HS-5 (cell line): Measurements from ENCODE around the gene RPL13.

Source experiments
- DNase-seq: peaks from one replicate; pipeline ENCODE4 v3.0.0-alpha.2; 2012; ENCODE audit warnings: low read depth

Gene RPL13

DNA sequence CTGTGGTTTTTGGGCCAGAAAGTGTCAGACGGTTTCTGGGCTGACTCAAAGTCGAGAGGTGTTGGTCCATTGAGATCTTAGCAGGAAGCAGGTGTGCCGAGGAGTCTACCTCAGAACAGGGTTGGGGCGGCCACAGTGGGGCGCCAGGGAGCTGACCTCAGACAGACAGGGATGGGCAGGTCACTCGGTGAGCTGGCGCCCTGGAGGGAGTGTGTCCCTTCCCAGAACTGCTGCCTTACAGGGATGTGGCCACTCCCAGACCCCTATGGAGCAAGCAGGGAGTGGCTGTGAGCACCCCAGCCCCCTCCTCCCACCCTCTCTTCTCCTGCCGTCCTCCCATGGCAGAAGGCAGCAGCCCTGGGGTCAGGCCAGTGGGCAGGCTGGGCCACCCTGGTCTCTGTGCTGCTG, 39.0 kb downstream of the RPL13 start:
- no peak for DNase-seq

DNA sequence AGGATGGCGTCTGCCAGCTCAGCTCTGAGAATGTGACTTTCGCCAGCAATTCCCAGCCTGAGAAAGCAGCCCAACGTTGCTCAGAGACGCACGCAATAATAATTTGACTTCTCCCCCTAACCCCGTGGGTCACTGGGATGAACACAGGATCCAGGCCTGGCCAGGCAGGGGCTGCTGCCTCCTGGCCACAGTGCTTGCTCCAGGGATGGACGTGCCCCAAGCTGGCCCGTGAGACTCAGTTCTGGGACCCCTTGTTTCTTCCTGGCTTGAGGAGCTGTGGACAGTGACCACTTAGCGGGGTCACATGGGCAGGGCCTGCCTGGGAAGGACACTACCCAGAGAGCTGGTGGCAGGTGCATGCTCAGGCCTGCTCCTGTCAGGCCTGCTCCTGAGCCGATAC, 39.4 kb downstream of the RPL13 start:
- no peak for DNase-seq

DNA sequence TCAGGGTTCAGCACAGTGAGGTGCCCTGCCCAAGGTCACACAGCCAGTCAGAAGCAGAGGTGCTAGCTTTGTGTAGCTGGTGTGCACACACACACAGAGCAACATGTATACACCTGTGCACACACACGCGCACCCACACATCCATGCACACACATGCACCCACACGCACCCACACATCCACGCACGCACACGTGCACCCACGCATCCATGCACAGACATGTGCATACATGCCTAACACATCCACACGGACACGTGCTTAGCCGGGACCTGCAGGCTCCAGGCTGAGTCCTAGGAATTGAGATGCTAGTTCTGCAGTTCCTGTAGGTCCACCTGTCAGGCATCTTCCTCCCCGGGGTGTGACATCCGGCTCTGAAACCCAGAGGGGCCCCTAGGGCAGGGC, 39.9 kb downstream of the RPL13 start:
- DNase-seq, result no peak

DNA sequence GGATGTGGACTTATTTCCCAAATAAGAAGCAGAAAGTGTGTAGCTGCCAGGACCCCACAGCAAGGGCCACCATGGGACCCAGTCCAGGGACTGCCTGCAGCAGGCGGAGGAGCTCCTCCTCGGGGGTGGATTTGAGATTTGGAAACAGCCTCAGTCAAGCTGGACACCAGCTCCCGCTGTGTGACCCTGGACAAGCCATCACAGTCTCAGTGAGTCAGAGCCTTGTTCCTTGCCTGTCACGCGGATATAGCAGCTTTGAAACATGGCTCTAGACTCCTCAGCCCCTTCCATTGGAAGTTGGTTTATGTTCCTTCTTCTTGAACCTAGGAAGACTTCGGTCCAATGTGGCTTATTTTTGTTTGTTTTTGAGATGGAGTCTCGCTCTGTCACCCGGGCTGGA, 40.5 kb downstream of the RPL13 start:
- DNase-seq, result no peak

DNA sequence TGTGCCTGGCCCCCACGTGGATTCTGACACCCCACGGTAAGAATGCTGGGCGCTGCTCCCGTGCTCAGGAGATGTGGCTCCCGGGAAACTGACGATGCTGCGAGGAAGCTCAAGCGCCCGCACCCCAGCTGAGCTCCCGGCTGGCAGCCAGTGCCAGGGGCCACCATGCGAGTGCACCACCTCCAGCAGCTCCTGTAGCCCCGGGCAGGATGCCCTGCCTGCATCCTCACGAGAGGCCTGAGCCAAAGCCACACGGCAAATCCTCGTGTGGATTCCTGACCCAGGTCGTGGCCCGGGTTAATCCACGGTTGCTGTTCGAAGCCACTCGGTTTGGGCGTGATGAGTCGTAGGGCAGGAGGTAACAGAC, 41.4 kb downstream of the RPL13 start:
- DNase-seq, result no peak

DNA sequence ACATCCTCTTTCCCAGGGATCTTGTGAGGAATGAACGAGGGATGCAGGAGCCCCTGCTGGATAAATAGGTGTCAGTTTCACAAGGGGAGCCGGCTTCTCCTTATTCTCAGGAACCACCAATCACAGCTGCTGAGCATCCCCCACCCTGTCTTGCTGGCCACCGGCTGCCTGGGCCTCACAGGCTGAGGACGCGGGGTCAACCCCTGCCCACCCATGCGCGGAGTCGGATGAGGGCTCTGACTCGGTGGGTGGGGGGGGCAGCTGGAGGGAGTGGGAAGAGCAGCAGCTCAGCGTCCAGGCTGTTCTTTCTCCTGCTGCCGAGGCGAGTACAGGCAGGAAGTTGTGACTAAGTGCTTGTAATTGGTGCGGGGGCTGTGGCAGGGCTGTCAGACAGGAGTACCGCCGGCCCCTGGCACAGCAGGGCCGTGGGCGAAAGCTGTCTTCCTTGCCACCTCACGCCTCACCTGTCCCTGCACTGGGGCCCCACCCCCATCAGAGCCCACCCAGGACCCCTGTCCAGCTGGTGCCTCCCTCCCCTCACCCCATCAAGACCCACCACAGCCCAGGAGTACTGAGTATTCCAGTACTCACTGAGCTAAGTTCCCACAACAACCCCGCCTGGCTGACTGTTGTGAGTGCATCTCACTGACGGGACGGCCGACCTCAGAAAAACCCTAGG, 41.9 kb downstream of the RPL13 start:
- DNase-seq, result peak; percentile 26

DNA sequence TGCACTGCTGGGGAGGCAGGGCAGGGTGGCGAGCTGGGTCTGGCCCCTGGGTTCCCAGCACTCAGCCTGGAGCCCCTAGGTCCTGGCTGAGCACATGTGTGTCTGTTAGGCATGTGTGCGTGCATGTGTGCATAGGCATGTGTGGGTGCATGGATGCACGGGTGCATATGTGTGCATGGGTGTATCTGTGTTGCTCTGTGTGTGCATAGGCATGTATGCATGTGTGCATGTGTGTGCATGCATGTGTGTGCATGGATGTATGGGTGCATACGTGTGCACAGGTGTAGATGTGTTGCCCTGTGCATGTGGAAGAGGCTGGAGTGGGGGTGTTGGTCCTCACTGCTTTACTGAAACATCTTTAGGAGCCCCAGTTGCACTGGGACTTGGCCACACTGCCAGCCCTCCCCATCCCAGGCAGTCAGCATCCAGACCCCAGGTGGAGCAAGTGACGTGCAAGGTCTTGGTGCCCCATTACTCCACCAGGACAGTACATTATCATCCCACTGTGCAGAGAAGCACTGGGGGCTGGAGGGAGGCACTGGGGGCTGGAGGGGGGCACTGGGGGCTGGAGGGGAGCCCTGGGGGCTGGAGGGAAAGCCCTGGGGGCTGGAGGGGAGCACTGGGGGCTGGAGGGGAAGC, 42.6 kb downstream of the RPL13 start:
- DNase-seq, result no peak

DNA sequence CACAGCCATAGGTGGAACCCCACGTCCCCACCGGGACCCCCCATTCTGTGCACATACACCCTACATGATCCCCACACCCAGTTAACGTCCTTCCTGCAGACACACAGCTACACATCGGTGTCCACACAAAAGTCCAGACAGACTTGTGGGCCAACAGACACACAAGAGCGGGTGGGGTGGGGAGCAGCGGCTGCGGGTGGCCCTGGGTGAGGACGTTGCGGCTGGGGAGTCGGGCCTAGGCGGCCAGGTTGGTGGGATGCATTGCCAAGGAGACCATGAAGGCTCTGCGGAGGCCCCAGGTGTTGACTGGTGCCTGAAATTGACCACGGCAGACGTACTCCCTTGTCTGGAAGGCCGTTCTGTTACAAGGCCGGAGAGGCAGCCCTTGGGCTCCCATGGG, 44.3 kb downstream of the RPL13 start:
- no peak for DNase-seq

DNA sequence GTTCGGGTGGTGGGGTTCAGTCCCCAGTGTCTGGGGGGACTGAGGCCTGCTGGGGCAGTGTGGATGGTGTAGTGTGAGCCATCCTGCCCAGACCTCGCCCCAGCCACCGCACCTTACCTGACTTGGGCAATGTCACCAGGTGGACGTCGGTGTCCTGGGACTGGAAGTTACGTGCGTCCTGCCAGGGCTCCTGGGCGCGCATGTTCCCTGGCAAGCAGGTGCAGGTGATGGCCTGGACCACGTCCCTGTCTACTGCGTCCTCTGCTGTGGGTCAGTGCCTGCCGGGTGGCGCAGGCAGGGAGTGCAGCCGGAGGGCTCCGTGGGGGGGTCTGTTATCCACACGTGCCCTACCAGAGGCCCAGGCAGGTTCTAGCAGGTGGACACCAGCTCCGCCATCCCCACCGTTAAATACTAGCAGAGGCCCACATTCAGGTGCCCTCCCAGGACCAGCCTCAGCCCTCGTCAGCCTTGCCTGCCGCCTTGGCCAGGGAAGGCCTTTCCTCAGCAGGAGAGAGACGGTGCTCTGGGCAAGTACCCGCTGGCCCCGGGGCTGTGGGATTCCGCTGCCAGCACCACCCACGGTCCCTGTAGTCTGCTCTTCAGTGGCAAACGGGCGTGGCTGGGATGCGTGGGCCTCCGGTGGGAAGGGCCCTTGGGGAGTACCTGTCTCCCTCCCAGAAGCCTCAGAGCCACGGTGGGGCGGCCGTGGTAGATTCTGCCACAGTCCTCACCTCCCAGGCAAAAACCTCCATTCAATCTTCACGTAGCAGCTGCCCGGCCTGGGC, 44.9 kb downstream of the RPL13 start:
- DNase-seq, result no peak

DNA sequence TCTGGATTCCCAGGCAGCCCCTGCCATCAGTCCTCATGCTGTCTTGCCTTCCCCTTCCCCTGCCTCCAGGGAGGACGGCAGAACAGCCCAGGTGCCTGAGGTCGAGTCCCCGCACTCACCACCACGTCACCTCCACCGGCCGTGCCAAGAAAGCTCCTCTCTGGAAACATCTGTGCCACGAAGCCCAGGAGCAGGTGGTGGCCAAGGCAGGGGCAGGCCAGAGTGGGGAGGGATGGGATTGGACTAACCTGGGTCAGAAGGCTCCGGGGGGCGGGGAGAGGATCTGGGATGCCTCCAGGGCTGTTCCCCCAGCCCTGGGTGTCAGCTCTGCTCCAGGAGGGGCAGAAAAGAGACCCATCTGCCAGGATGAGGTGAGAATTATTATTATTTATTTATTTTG, 45.5 kb downstream of the RPL13 start:
- no peak for DNase-seq

DNA sequence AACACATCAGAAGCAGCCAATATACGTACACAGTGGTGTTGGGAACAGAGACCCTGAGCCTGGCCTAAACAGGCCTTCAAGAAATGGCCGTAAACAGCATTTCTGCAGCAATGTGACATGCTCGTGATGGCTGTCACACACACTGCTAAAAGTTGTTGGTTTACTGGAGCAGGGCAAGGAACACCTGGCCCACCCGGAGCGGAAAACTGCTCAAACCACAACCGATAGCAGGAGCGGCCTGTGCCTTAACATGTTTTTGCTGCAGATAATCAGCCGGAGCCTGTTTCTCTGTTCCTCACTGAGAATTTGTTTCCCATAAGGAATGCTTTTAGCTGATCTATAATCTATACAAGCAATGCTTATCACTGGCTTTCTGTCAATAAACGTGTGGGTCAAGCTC, 47.0 kb downstream of the RPL13 start:
- DNase-seq, result no peak

DNA sequence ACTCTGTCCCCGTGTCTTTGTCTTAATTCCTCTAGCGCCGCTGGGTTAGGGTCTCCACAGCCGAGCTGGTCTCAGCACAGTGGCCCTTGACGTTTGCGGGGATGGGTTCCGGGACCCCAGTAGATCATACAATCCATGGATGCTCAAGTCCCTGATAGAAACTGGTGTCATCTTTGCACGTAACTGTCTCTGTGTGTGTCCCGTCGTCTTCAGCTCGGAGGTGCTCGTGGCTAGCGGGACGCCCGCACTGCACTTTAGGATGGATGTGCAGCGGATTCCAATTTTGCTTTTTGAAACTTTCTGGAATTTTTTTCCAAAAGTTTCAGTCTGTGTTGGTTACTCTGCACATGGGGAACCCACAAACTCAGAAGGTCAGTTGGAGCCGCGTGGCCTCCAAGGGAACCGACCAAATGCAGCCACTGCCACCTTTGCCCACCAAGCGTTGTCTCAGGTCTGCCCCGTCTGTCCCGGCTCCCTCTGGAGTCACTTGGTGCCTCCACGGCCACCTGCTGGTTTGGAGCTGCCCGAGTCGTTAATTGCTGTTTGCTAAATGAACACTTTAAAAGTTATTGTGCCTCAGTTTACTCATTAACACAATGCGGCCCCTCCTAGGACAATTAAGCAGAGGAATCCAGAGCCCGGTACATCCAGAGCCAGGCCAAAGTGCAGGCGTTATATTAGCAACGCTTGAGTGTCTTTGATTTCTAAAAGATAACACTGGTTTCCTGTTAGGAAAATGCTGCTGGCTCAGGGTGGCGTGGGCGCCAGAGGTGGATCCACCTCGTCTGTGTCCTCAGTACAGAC, 47.7 kb downstream of the RPL13 start:
- DNase-seq, result no peak

DNA sequence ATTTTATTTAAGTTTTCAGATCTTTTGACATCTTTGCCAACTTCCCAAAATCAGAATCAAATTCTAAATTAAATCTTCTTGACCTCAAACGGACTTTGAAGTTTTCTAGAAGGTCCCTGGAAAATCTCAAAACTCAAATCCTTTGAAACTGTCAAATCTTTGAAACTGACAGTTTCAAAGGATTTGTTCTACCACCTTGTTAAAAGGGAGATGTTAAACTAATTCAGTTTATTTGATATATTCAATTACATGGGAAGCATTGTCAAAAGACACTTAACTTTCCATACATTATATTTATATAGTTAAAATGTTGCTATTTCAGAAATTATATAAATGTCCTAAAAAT, 49.6 kb downstream of the RPL13 start:
- DNase-seq, result no peak

DNA sequence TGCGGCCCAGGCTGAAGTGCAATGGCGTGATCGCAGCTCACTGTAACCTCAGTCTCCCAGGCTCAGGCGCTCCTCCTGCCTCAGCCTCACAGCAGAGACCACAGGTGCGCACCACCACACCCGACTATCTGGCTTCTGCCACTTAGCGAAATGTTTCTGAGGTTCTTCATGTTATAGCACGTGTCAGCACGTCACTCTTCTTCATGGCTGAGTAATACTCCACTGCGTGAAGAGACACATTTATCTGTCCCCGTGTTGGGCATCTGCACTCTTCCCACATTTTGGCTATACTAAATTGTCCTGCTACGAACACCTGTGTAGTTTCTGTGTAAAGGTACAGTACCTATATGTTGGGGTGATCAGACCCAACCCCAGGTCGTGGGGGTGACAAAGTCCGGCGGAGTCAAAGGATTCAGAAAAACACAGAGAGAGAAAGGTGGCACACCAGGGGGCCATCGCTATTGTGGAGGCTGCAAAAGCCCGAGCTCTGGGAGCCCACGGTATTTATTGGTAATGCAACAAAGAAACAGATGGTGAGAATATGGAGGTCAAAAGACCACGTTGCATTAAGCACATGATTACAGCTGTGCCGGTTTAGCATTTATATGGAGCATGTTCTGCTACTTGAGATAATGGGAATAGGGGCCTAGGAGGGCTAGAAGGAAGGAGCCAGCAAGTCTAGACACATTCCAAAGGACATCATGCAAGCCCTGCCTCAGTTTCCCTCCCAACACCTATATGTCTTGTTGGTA, 52.1 kb downstream of the RPL13 start:
- DNase-seq, result no peak

DNA sequence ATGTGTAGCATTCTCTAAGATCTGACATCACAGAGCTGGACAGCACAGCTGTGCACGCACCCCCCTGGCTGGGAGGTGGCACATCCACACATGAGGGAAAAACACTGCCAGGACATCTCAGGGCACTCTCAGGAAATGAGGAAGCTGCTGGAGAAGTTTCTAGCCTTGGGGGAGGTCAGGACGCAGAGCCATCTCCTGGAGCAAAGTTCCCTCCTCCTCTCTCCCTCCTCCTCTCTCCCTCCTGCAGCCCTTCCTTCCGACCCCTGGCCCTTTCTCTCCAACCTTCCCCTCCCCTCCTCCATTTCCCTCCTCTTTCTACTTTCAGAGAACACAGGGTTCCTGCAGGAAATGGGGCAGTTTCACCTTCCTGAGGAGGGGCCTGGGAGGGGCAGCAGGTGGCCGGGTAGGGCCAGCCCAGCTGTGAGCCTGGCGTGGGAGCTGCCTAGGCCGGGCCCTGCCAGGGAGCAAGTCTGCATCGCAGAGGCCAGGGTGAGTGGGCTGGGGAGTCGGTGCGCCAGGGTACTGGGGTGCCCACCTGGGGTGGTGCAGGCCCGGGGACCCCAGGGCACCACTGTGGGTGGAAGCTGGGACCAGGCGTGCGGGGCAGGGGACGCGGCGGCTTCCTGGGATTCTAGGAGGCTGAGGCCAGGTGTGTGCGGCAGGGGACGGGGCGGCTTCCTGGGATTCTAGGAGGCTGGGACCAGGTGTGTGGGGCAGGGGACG, 52.9 kb downstream of the RPL13 start, which contains the start of gene DPEP1:
DPEP1 (plus strand) TSS at position 412 of the 723 bp plus-strand sequence. CDS start 16,769 bp downstream, outside the sequence.
- DNase-seq, result no peak

DNA sequence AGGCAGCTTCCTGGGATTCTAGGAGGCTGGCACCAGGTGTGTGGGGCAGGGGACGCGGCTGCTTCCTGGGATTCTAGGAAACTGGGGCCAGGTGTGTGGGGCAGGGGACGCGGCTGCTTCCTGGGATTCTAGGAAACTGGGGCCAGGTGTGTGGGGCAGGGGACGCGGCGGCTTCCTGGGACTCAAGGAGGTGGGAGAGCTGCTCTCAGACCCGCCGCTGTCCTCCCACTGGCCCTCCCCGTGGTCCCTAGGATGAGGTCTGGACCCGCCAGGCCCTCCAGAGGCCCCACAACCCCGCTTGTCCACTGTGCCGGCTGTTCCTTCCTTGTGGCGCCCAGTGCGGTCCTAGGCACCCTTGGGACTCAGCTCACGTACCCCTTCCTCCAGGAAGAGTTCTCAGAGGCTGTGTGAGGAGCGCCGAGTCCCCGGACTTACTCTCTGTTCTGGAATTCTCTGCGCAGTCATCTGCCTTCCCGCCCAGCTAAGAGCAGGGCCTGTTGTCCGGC, 53.5 kb downstream of the RPL13 start:
- no peak for DNase-seq
